ENCODE data around the gene FAM53A.

The FAM53A gene

GRCh38 chr4:1683736-1684505 is at the start of gene FAM53A:
FAM53A (minus strand) TSS chr4:1684313; CDS start chr4:1668741, 15,572 bp downstream.
- DNase-seq = peak; percentile 20

DNA sequence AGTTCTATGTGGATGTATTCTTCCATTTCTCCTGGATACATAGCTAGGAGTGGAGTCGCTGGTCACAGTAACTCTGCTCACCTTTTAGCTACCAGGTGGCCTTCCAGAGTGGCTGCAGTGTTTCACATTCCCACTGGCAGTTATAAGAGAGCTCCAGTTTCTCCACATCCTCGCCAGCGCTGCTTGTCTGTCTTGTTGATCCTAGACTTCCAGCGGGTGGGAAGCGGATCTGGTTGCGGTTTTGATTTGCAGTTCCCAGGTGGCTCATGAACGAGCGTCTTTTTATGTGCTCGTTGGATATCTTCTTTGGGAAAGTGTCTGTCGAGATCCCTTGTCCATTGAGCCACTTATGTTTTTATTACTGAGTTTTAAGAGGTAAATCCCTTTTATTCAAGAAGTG is 48.8 kb upstream of the FAM53A start:
- DNase-seq = no peak

- no peak for DNase-seq
These were observed 47.1 kb upstream of the FAM53A start for GRCh38 chr4:1731180-1731579.

DNA sequence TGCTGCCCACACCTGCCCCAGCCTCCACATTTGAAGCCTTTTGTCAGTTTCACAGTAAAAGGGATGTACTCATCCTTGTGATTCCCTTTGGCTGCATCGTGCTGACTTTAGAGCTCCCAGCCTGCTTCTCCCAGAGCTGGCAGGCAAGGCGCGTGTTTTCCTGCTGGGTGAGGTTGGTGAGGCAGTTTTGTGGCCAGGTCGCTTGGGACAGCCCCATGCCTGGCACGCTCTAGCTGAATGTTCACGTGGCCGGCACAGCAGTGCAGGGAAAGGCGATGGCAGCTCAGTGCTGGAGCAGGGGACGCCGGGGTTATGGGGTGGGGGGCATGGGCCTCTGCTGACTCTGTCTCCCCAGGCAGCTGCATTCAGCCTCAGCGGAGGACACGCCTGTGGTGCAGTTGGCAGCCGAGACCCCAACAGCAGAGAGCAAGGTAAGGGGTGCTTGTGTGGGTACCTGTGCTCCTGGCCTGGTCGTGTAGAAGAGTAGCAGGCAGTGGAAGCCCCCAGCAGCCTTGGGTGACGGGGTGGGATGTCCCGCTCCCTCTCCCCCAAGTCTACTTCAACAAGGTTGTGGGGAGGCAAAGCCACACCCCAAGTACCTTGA is 46.5 kb upstream of the FAM53A start:
- DNase-seq = no peak

GRCh38 chr4:1728061-1728980 is 44.2 kb upstream of the FAM53A start:
- DNase-seq = no peak

GRCh38 chr4:1727117-1728031 is 43.3 kb upstream of the FAM53A start:
- no peak for DNase-seq

DNA sequence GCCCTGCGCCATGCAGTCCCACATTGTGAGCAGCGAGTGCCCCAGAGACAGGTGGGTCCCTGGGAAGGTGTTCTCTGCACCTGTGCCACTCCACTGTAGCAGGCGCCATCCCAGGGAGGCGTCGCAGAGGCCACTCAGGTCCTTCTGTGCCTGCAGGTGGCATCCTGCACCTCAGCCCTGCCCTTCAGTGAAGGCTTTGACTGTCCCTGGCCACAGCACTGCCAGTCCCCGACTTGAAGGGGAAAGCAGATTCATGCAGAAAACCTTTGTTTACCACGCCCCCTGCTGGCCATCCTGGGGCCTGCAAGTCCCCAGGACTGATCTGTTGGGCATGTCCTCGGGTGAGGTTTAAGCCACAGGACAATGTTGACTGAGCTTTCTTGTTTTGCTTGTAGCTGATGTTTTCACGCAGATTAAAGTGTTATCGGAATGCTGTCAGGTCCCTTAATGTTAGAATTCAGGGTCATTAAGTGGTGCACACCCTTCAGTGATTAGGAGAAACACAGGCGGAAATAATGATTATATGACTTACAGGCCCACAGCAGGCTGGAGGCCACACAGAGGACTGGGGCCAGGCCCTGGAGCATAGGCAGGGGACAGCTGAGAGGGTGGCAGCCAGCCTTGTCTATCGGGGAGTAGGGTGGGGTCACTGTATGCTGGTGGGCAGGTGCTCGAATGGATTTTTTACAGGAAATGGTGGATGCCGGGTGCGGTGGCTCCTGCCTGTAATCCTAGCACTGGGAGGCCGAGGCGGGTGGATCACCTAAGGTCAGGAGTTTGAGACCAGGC is 42.2 kb upstream of the FAM53A start:
- DNase-seq = peak; percentile 92

DNA sequence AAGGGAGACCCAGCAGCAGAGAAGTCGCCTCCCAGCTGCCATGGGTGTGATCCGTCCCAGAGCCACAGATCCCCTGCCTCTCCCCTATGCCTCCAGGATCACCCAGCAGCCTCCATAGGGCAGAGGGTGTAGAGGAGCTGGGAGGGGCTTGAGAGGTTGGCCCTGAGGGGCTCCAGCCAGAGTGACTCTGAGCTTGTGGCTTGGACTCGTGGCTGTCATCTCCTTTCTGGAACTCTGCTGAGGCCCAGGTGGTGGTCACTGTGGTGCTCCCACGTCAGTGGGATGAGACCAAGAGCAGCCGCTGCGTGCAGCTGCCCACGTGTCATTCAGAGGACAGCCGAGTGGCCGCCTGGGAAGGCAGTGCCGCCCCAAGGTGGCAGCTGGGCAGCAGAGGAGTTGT is 41.4 kb upstream of the FAM53A start:
- DNase-seq = no peak

DNA sequence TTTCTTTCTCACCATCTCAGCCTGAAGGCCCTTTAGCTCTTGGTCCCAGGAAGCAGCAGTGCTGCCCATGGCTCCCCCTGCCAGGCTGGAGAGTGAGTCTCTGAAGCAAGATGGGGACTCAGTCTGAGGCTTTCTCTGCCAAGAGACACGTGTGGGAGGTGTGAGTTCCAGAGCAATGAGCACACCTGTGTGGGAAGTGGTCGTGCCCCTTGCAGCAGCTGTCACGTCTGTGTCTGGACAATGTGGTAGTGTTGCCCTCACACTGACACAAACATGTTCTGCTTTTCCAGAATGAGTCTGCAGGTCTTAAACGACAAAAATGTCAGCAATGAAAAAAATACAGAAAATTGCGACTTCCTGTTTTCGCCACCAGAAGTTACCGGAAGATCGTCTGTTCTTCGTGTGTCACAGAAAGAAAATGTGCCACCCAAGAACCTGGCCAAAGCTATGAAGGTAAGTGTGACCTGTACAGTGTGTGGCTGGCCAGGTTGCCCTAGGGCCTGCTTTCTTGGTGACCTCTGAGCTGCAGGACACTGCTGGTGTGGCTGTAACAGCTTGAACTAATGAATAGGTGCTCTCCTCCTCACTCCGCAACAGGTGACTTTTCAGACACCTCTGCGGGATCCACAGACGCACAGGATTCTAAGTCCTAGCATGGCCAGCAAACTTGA is 39.2 kb upstream of the FAM53A start:
- peak; percentile 75 for DNase-seq

GRCh38 chr4:1722551-1723118 is 38.5 kb upstream of the FAM53A start:
- no peak for DNase-seq

GRCh38 chr4:1721666-1722550 is 37.8 kb upstream of the FAM53A start:
- DNase-seq = no peak

GRCh38 chr4:1721003-1721665 is 37.0 kb upstream of the FAM53A start, which contains the start of the genes TACC3 and TMEM129:
TACC3 (plus strand) TSS chr4:1721521; CDS start chr4:1723422, 1,901 bp downstream.
TMEM129 (minus strand) TSS chr4:1721323; CDS start chr4:1720837, 486 bp downstream.
- peak; percentile 95 for DNase-seq

GRCh38 chr4:1720163-1720983 is 36.3 kb upstream of the FAM53A start:
- peak; percentile 44 for DNase-seq

GRCh38 chr4:1718095-1718850 is 34.2 kb upstream of the FAM53A start:
- no peak for DNase-seq

DNA sequence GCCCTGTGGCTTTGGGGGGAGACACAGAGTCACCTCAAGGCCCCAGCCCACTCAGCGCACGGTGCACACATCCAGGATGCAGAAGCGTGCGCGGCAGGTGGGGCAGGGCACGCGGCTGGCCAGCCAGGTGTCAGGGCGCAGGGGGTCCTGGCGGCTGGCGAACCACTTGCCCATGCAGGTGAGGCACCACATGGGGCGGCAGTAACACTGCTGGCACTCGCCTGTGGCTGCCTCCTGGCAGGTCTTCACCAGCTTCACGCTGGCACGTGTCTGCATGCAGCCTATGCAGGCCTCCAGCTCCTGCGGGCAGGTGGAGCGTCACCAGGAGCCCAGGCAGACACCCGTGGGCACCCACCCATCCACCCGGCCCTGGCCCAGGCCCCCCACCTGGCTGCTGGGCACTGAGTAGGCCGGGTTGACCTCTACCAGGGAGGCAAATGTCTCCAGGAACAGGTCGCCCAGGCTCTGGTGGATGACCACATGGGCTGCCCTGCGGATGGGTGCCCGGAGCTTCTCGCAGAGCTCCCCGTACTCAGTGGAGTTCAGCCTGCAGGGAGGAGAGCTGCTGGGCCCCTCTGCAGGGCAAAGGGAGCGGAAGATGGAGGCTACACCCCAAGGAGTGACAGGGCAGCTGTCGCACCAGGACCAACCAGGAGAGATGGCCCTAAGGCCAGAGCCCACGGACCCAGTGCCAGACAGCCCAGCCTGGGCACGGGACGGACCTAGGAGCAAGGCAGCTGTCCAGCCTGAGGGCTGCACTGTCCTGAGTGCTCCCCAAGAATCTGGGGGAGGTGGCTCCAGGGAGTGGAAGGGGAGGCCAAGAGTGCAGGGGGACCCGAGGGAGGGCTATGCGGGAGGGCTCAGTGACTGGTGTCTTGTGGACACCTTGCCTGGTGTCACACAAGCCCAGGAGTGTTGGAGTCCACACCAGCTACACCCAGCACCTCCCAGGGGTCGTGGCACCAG is 33.3 kb upstream of the FAM53A start:
- DNase-seq = no peak
